HEK293 (cell line): Measurements from ENCODE around the gene LEMD1.

Experiments
- CTCF ChIA-PET: fragments of 350-600 bp; formaldehyde crosslinking; extraction: SDS; loops from one replicate; lab custom pipeline; 2021; ENCODE audit warnings: antibody characterized with exemption; lab: Yijun Ruan, JAX
- POLR2A ChIA-PET: fragments of 300-600 bp; formaldehyde crosslinking; extraction: SDS; loops from one replicate; lab custom pipeline; 2020; ENCODE audit warnings: antibody characterized with exemption, inconsistent platforms; lab: Yijun Ruan, JAX
- H3K27ac ChIP-seq: fragments of 200-500 bp; sonication (Bioruptor generic); 2 replicates; pipeline ENCODE4 v1.5.1; 2014; ENCODE audit warnings: low read depth, low read length, control low read depth, inconsistent platforms; ENCODE audit errors: extremely low read depth
- H3K36me3 ChIP-seq, 2 experiments: fragments of 200-500 bp in 1 of 2; sonication (Bioruptor generic) in 1 of 2; 1 replicate in 1 of 2; 2 replicates in 1 of 2; pipeline ENCODE4 v1.5.1; 2014 to 2017; ENCODE audit warnings: inconsistent platforms in 2 of 2, low read length in 2 of 2; ENCODE audit not compliant: control insufficient read depth in 2 of 2, insufficient read depth in 1 of 2
- H3K4me1 ChIP-seq: fragments of 200-500 bp; sonication (Bioruptor generic); 2 replicates; pipeline ENCODE4 v1.5.1; 2014; ENCODE audit warnings: mild to moderate bottlenecking, low read length, inconsistent platforms; ENCODE audit not compliant: control insufficient read depth, insufficient read depth
- H3K4me3 ChIP-seq: 2 replicates; pipeline ENCODE4 v1.5.1; 2011; ENCODE audit warnings: low read depth, mild to moderate bottlenecking, control low read depth, low read length, moderate library complexity
- H3K9me3 ChIP-seq: fragments of 200-500 bp; sonication (Bioruptor generic); 2 replicates; pipeline ENCODE4 v1.5.1; 2014; ENCODE audit warnings: low read depth, low read length, inconsistent platforms; ENCODE audit not compliant: control insufficient read depth, insufficient read depth
- BCL6B ChIP-seq: fragments of 450-650 bp; formaldehyde crosslinking; IDR thresholded peaks from 2 replicates; pipeline ENCODE4 v1.5.1; 2017; ENCODE audit warnings: missing biosample characterization, missing genetic modification characterization
- FEZF1 ChIP-seq: fragments of 450-650 bp; formaldehyde crosslinking; IDR thresholded peaks from 2 replicates; pipeline ENCODE4 v1.5.1; 2016; ENCODE audit warnings: missing biosample characterization, missing genetic modification characterization
- GLI4 ChIP-seq: fragments of 450-650 bp; formaldehyde crosslinking; IDR thresholded peaks from 2 replicates; pipeline ENCODE4 v1.5.1; 2016; ENCODE audit warnings: missing biosample characterization, missing genetic modification characterization
- KLF7 ChIP-seq: fragments of 450-650 bp; formaldehyde crosslinking; IDR thresholded peaks from 2 replicates; pipeline ENCODE4 v1.5.1; 2016; ENCODE audit warnings: missing biosample characterization, missing genetic modification characterization, borderline replicate concordance
- OVOL3 ChIP-seq: fragments of 450-650 bp; formaldehyde crosslinking; IDR thresholded peaks from 2 replicates; pipeline ENCODE4 v1.5.1; 2016; ENCODE audit warnings: missing biosample characterization, missing genetic modification characterization
- SALL2 ChIP-seq: fragments of 450-650 bp; formaldehyde crosslinking; IDR thresholded peaks from 2 replicates; pipeline ENCODE4 v1.5.0; 2017; ENCODE audit warnings: missing biosample characterization, mild to moderate bottlenecking, missing genetic modification characterization, borderline replicate concordance
- SP7 ChIP-seq: fragments of 450-650 bp; formaldehyde crosslinking; IDR thresholded peaks from 2 replicates; pipeline ENCODE4 v1.5.1; 2016; ENCODE audit warnings: missing biosample characterization, missing genetic modification characterization
- ZBTB44 ChIP-seq: fragments of 450-650 bp; IDR thresholded peaks from 2 replicates; pipeline ENCODE4 v1.5.1; 2018; ENCODE audit warnings: missing biosample characterization, mild to moderate bottlenecking, missing genetic modification characterization
- ZFP41 ChIP-seq: fragments of 450-650 bp; formaldehyde crosslinking; IDR thresholded peaks from 2 replicates; pipeline ENCODE4 v1.5.1; 2016; ENCODE audit warnings: missing biosample characterization, missing genetic modification characterization, borderline replicate concordance
- ZNF157 ChIP-seq: fragments of 450-650 bp; formaldehyde crosslinking; IDR thresholded peaks from 2 replicates; pipeline ENCODE4 v1.5.1; 2016; ENCODE audit warnings: missing biosample characterization, missing genetic modification characterization
- ZNF221 ChIP-seq: fragments of 450-650 bp; formaldehyde crosslinking; IDR thresholded peaks from 2 replicates; pipeline ENCODE4 v1.5.1; 2017; ENCODE audit warnings: missing biosample characterization, missing genetic modification characterization, borderline replicate concordance
- ZNF239 ChIP-seq: fragments of 450-650 bp; formaldehyde crosslinking; IDR thresholded peaks from 2 replicates; pipeline ENCODE4 v1.5.1; 2016; ENCODE audit warnings: missing biosample characterization, missing genetic modification characterization
- ZNF280C ChIP-seq: fragments of 450-650 bp; formaldehyde crosslinking; IDR thresholded peaks from 2 replicates; pipeline ENCODE4 v1.5.1; 2016; ENCODE audit warnings: missing biosample characterization, missing genetic modification characterization
- ZNF37A ChIP-seq: fragments of 450-650 bp; IDR thresholded peaks from 2 replicates; pipeline ENCODE4 v1.5.1; 2018; ENCODE audit warnings: missing biosample characterization, missing genetic modification characterization
- ZNF48 ChIP-seq: fragments of 450-650 bp; formaldehyde crosslinking; IDR thresholded peaks from 2 replicates; pipeline ENCODE4 v1.5.1; 2016; ENCODE audit warnings: missing biosample characterization, missing genetic modification characterization
- ZNF544 ChIP-seq: fragments of 450-650 bp; formaldehyde crosslinking; IDR thresholded peaks from 2 replicates; pipeline ENCODE4 v1.5.0; 2017; ENCODE audit warnings: missing biosample characterization, missing genetic modification characterization
- ZNF571 ChIP-seq: fragments of 450-650 bp; formaldehyde crosslinking; IDR thresholded peaks from 2 replicates; pipeline ENCODE4 v1.5.0; 2017; ENCODE audit warnings: missing biosample characterization, missing genetic modification characterization
- ZNF621 ChIP-seq: fragments of 450-650 bp; formaldehyde crosslinking; IDR thresholded peaks from 2 replicates; pipeline ENCODE4 v1.5.1; 2017; ENCODE audit warnings: missing biosample characterization, missing genetic modification characterization
- TF ChIP-seq, protein P1 (sequence below): fragments of 450-650 bp; formaldehyde crosslinking; IDR thresholded peaks from 2 replicates; pipeline ENCODE4 v1.5.1; 2016; ENCODE audit warnings: missing biosample characterization, missing genetic modification characterization
- TF ChIP-seq, protein P2 (sequence below): fragments of 450-650 bp; formaldehyde crosslinking; IDR thresholded peaks from 2 replicates; pipeline ENCODE4 v1.5.1; 2016; ENCODE audit warnings: missing biosample characterization, missing genetic modification characterization
- TF ChIP-seq, protein P3 (sequence below): fragments of 450-650 bp; formaldehyde crosslinking; IDR thresholded peaks from 2 replicates; pipeline ENCODE4 v1.5.1; 2017; ENCODE audit warnings: missing biosample characterization, mild to moderate bottlenecking, missing genetic modification characterization, moderate library complexity

LEMD1 gene

GRCh38 chr1:205420938-205421337 lies 918 bp downstream of the LEMD1 start (continued):
- TF ChIP-seq ZNF239 = no peak

- no peak for TF ChIP-seq ZNF544 (tag by site-specific recombination)
- no peak for TF ChIP-seq ZNF571 (tag by site-specific recombination)
- no peak for TF ChIP-seq ZNF280C (tag by site-specific recombination)
- no peak for TF ChIP-seq ZNF37A (tag by site-specific recombination)
- no peak for TF ChIP-seq SP7 (tag by site-specific recombination)
- TF ChIP-seq, protein P1, sequence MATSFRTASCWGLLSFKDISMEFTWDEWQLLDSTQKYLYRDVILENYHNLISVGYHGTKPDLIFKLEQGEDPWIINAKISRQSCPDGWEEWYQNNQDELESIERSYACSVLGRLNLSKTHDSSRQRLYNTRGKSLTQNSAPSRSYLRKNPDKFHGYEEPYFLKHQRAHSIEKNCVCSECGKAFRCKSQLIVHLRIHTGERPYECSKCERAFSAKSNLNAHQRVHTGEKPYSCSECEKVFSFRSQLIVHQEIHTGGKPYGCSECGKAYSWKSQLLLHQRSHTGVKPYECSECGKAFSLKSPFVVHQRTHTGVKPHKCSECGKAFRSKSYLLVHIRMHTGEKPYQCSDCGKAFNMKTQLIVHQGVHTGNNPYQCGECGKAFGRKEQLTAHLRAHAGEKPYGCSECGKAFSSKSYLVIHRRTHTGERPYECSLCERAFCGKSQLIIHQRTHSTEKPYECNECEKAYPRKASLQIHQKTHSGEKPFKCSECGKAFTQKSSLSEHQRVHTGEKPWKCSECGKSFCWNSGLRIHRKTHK (tag by site-specific recombination) = no peak
- no peak for TF ChIP-seq ZNF221 (tag by site-specific recombination)
- no peak for TF ChIP-seq BCL6B (tag by site-specific recombination)
- TF ChIP-seq, protein P2, sequence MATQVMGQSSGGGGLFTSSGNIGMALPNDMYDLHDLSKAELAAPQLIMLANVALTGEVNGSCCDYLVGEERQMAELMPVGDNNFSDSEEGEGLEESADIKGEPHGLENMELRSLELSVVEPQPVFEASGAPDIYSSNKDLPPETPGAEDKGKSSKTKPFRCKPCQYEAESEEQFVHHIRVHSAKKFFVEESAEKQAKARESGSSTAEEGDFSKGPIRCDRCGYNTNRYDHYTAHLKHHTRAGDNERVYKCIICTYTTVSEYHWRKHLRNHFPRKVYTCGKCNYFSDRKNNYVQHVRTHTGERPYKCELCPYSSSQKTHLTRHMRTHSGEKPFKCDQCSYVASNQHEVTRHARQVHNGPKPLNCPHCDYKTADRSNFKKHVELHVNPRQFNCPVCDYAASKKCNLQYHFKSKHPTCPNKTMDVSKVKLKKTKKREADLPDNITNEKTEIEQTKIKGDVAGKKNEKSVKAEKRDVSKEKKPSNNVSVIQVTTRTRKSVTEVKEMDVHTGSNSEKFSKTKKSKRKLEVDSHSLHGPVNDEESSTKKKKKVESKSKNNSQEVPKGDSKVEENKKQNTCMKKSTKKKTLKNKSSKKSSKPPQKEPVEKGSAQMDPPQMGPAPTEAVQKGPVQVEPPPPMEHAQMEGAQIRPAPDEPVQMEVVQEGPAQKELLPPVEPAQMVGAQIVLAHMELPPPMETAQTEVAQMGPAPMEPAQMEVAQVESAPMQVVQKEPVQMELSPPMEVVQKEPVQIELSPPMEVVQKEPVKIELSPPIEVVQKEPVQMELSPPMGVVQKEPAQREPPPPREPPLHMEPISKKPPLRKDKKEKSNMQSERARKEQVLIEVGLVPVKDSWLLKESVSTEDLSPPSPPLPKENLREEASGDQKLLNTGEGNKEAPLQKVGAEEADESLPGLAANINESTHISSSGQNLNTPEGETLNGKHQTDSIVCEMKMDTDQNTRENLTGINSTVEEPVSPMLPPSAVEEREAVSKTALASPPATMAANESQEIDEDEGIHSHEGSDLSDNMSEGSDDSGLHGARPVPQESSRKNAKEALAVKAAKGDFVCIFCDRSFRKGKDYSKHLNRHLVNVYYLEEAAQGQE (tag by site-specific recombination) = no peak
- no peak for TF ChIP-seq GLI4 (tag by site-specific recombination)
- no peak for TF ChIP-seq ZNF48 (tag by site-specific recombination)
- no peak for TF ChIP-seq SALL2 (tag by site-specific recombination)
- TF ChIP-seq FEZF1 (tag by site-specific recombination) = no peak
- TF ChIP-seq ZBTB44 (tag by site-specific recombination) = no peak
- TF ChIP-seq, protein P3, sequence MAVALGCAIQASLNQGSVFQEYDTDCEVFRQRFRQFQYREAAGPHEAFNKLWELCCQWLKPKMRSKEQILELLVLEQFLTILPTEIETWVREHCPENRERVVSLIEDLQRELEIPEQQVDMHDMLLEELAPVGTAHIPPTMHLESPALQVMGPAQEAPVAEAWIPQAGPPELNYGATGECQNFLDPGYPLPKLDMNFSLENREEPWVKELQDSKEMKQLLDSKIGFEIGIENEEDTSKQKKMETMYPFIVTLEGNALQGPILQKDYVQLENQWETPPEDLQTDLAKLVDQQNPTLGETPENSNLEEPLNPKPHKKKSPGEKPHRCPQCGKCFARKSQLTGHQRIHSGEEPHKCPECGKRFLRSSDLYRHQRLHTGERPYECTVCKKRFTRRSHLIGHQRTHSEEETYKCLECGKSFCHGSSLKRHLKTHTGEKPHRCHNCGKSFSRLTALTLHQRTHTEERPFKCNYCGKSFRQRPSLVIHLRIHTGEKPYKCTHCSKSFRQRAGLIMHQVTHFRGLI (tag by site-specific recombination) = no peak
- TF ChIP-seq KLF7 (tag by site-specific recombination) = no peak
- no peak for TF ChIP-seq ZNF621
- no peak for TF ChIP-seq ZFP41 (tag by site-specific recombination)
- no peak for TF ChIP-seq OVOL3 (tag by site-specific recombination)
- no peak for TF ChIP-seq ZNF157 (tag by site-specific recombination)
- CTCF ChIA-PET = interaction anchor here (1.2 to 7.3 kb wide), 3 partner anchors 13 to 174 kb away, joined by 3 to 46 read pairs (median 24); no protein-coding TSS in a partner anchor
- Histone ChIP-seq H3K9me3 (no peaks in the 10 kb centered on the region), H3K4me1 (peaks cover 3% of the 10 kb centered on the region; the same call in 1 of the 2 replicates), H3K4me3 (no peak overlapping the region), H3K27ac (no peak overlapping the region), H3K36me3 (no peaks in the 10 kb centered on the region)
- POLR2A ChIA-PET = no interaction called here
Measured at GRCh38 chr1:205417870-205418635, 3.8 kb downstream of the LEMD1 start.
